Hypothalamus (tissue), 51 donors: ENCODE results near the gene CEP57L1.
"Not testable (repeated sequence)": the region's sequence is repeated elsewhere in the genome, so short reads cannot be mapped to it uniquely, and the experiment has no call there.

Experiments
- DNase-seq, 51 donors: peaks; one replicate each; lab custom pipeline; 2025; lab: John Stamatoyannopoulos, UW

Gene CEP57L1

DNA sequence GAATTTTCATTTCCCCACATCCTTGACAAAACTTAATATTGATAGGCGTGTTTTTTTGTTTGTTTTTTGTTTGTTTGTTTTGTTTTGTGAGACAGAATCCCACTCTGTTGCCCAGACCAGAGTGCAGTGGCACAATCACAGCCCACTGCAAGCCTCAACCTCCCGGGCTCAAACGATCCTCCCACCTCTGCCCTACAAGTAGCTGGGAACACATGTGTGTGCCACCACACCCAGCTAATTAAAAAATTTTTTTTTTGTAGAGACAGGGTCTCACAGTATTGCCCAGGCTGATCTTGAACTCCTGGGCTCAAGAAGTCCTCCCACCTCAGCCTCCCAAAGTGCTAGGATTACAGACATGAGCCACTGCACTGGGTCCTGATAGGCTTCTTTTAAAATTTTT lies 9.2 kb downstream of the CEP57L1 start:
- DNase-seq = no peak

DNA sequence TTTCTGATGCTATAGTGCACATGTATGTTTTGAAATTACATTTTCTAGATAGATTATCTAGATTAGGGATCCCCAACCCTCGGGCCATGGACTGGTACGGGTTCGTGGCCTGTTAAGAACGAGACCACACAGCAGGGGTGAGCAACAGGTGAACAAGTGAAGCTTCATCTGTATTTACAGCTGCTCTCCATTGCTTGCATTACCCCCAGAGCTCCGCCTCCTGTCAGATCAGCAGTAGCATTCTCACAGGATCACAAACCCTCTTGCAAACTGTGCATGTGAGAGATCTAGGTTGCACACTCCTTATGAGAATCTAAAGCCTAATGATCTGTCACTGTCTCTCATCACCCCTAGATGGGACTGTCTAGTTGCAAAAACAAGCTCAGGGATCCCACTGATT lies 10.4 kb downstream of the CEP57L1 start:
- no peak for DNase-seq

DNA sequence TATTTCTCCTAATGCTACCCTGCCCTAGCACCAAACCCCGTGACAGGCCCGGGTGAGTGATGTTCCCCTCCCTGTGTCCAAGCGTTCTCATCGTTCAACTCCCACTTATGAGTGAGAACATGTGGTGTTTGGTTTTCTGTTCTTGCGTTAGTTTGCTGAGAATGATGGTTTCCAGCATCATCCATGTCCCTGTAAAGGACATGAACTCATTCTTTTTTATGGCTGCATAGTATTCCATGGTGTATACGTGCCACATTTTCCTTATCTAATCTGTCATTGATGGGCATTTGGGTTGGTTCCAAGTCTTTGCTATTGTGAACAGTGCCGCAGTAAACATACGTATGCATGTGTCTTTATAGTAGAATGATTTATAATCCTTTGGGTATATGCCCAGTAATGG lies 14.4 kb downstream of the CEP57L1 start:
- DNase-seq = not testable (repeated sequence)

DNA sequence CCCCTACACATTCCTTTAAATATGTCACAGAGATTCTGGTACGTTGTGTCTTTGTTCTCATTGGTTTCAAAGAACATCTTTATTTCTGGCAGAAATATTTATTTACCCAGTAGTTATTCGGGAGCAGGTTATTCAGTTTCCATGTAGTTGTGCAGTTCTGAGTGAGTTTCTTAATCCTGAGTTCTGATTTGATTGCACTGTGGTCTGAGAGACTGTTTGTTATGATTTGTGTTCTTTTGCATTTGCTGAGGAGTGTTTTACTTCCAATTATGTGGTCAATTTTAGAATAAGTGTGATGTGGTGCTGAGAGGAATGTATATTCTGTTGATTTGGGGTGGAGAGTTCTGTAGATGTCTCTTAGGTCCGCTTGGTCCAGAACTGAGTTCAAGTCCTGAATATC lies 17.4 kb downstream of the CEP57L1 start:
- DNase-seq = not testable (repeated sequence)

DNA sequence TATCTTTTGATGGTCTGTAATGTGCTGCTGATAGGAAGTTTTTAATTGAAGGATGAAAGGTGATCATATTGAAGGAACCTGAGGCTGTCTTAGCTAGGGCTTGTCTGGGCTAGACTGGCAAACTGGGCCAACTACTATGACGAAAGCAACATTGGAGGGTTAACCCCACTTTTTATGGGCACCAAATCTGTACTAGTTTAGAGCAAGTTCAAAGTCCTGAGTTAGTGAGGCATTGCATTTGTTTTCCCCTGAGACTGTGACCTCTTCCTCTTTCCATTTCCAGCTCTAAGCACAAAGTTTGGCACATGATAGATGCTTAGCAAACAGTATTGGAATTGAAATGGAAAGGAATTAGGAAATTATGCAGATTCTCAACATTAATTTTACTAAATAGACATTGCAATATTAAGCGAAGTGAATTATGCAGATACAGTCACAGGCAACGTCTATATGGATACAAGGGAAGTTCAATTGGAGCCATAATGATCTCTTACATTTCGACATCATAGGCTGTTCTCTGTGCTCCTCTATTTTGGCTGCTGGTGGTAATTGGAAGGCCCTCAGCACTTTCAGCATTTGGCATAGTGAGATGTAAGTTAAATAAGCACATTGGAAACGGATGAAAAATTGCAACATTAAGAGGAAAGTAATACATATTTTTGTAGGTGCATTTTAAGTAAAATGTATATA lies 22.2 kb downstream of the CEP57L1 start:
- DNase-seq = peak in 1 of 51 donors; percentile 1

DNA sequence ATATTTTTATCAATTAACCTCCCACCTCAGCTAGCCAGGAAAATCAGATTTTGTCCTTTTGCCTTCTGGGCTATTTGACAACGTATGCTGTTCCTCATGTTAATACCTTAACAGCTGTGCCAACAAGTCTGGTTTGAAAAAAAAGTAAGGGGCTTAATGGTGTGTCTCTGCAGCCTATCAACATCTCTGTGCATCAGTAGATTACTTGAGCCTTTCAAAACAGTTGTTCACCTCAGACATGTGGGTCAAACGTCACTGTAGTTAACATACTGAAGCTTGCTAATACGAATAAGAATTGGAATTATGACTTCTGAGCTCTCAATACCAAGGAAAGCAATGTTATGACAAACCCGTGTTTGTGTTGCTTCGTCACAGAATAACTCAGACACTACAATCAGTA lies 23.0 kb downstream of the CEP57L1 start:
- peak in 1 of 51 donors; percentile 4 for DNase-seq

DNA sequence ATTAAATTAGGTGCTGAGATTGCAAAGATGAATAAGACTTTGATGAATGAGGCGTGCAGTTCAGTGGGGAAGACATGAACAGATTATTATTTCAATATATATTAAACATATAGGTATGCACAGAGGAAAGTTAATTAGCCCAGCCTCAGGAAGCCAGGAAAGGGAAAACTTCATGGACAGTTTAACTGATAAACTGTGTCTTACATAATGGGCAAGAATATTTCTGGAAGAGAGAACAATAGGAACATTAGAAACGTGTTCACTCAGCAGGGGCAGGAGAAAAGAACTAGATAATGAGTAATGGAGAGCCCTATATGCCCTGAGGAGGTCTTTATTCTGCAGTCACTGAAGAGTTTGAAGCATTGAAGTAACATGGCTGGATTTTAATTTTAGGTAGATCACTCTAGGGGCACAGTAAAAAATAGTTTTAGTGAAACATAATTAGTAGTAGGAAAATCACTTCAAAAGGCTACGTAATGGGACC lies 23.6 kb downstream of the CEP57L1 start:
- DNase-seq = no peak

DNA sequence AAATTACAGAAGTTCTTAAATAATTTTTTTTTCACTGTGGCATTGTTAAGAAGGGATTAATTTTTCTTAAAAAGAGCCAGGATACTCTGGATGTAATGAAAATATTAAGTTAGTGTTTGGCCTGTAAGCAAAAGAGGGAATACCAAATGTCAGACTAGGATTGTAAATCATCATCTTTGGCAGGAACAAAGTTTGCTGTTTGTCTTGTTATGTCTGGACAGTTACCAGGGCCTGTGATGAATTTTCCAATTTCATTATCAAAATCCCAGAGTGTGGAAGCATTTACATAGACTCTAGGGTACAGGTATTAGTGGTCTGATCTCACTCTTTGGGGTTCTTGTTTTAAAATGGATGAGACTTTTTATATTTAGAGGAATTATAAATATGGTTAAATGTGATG lies 26.1 kb downstream of the CEP57L1 start:
- no peak for DNase-seq

DNA sequence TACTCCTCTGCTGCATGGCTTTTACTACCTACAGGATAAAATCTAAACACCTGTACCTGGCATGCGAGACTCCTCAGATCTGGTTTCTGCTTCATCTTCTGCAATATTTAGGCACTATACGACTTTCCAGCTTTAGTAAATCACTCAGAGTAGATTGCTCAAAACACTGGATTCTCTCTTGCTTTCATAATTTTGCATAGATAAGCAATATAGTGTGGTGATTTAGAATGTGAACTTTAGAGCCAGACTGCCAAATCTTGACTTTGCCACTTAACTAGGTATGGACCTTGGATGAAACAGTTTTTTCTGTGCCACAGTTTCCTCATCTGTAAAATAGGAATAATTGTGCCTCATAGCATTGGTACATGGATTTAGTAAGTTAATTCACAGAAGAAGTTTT lies 28.9 kb downstream of the CEP57L1 start:
- DNase-seq = no peak

DNA sequence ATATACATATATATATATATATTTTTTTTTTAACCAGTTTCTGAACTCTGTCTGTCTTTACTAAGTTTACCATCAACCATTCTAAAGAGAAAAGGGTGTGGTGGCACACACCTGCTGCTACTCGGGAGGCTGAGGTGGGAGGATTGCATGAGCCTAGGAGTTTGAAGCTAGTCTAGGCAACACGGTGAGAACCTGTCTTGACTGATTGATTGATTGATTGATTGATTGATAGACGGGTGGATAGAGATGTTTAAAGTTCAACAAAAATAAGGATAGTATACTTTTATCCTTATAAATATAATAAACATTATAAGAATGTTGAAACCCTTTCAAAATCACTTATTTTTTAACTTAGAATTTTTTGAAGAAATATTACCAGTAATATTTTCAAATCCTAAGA lies 30.2 kb downstream of the CEP57L1 start:
- no peak for DNase-seq

DNA sequence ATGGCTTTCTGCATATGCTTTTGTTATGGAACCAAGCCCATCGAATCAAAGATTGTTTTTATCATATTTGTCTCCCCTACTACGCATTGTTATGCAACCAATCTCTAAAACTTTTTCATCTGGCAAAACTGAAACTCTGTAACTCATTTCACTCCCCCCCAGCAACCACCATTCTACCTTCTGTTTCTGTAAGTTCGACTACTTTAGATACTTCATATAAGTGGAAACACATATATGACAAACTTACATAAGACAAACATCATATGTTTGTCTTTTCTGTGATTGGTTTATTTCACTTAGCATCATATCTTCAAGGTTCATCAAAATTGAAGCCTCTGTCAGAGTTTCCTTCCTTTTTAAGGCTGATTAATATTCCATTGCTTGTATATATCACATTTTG lies 34.8 kb downstream of the CEP57L1 start:
- no peak for DNase-seq

DNA sequence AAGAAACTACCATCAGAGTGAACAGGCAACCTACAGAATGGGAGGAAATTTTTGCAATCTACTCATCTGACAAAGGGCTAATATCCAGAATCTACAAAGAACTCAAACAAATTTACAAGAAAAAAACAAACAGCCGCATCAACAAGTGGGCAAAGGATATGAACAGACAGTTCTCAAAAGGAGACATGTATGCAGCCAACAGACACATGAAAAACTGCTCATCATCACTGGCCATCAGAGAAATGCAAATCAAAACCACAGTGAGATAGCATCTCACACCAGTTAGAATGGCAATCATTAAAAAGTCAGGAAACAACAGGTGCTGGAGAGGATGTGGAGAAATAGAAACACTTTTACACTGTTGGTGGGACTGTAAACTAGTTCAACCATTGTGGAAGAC lies 40.3 kb downstream of the CEP57L1 start:
- not testable (repeated sequence) for DNase-seq

DNA sequence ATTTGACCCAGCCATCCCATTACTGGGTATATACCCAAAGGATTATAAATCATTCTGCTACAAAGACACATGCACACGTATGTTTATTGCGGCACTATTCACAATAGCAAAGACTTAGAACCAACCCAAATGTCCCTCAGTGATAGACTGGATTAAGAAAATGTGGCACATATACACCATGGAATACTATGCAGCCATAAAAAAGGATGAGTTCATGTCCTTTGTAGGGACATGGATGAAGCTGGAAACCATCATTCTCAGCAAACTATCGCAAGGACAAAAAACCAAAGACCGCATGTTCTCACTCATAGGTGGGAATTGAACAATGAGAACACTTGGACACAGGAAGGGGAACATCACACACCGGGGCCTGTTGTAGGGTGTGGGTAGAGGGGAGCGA lies 40.7 kb downstream of the CEP57L1 start:
- not testable (repeated sequence) for DNase-seq

DNA sequence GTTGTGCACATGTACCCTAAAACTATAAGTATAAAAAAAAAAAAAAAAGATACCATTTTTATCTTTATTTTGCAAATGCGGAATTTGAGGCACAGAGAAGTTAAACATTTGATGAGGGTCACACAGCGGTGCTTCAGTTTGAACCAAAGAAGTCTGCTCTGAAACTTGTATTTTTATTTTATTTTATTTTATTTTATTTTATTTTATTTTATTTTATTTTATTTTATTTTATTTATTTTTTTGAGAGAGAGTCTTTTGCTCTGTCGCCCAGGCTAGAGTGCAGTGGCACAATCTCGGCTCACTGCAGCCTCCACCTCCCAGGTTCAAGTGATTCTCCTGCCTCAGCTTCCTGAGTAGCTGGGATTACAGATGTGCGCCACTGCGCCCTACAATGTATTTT lies 41.2 kb downstream of the CEP57L1 start:
- not testable (repeated sequence) for DNase-seq

DNA sequence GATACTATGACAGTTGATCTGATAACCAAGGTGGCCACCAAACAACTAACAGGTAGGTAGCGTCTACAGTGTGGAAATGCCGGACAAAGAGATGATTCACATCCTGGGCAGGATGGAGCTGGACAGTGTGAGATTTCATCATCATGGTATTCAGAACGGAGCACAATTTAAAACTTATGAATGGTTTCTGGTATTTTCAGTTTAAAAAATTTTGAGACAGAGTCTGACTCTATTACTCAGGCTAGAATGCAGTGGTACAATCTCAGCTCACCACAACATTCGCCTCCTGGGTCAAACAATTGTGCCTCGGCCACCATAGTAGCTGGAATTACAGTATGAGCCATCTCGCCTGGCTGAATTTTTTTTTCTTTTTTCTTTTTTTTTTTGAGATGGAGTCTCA lies 43.8 kb downstream of the CEP57L1 start:
- DNase-seq = no peak

DNA sequence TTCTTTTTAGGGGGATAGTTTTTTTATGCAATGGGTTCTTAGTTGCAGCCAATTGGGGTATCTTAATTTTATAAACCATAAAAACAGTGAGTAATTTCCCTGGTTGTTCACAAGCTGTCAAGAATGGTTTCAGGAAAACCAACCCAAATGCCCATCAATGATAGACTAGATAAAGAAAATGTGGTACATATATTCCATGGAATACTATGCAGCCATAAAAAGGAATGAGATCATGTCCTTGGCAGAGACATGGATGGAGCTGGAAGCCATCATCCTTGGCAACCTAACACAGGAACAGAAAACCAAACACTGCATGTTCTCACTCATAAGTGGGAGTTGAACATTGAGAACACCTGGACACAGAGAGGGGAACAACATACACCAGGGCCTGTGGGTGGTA lies 46.8 kb downstream of the CEP57L1 start:
- DNase-seq = not testable (repeated sequence)

DNA sequence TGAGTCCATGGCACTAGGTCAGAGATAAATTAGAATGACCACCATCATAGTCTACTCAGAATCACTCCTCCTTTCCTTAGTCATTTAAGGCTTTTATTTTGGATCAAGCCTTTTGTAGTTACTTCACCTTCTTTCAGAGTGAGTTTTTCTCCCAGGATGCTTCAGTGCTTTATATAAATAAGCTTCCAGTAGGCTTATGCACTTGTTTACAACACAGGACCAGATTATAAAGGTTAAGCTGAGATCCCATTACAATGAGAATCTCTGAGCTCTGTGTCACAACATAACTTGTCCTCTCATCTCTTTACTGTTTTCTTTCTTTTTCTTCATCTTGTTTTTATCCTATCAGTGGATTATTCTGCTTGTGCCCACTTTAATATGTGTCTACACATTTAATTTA lies 47.9 kb downstream of the CEP57L1 start:
- no peak for DNase-seq

DNA sequence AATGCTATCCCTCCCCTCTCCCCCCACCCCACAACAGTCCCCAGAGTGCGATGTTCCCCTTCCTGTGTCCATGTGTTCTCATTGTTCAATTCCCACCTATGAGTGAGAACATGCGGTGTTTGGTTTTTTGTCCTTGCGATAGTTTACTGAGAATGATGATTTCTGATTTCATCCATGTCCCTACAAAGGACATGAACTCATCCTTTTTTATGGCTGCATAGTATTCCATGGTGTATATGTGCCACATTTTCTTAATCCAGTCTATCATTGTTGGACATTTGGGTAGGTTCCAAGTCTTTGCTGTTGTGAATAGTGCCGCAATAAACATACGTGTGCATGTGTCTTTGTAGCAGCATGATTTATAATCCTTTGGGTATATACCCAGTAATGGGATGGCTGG lies 52.9 kb downstream of the CEP57L1 start:
- DNase-seq = not testable (repeated sequence)

DNA sequence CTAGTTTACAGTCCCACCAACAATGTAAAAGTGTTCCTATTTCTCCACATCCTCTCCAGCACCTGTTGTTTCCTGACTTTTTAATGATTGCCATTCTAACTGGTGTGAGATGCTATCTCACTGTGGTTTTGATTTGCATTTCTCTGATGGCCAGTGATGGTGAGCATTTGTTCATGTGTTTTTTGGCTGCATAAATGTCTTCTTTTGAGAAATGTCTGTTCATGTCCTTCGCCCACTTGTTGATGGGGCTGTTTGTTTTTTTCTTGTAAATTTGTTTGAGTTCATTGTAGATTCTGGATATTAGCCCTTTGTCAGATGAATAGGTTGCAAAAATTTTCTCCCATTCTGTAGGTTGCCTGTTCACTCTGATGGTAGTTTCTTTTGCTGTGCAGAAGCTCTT lies 53.4 kb downstream of the CEP57L1 start:
- not testable (repeated sequence) for DNase-seq

DNA sequence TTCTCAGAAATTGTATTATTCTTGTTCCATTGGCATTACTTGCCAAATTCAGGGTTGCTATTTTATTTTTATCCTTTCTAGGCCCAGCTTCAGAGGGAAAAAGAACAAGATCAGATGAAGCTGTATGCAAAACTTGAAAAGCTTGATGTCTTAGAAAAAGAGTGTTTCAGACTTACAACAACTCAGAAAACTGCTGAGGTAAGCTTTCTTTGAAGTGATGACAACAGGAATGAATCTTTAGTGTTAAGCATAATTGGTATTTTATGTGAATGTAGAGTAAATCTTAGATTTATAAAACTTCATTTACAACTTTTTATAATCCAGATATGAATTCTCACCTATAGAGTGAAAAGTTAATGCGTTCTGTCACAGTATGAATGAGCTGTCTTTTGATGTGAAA lies 58.4 kb downstream of the CEP57L1 start:
- DNase-seq = no peak

DNA sequence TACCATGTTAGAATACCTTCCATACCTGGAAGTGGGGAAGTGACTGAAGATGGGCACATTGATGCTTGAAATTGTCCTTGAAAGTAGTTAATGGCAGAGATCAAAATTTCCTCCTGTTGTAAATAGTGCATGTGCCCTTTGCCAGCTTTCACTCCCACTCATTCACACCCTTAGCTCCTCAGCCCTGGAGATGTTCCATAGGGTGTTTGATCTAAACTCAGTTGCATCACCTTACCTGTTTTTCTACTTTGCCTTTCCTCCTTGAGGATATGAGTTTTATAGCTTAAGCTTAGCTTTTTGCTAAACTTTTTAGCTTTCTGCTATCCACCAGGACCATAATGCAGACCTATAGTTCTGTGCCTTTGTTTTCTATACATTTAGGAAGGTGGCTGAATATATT lies 69.0 kb downstream of the CEP57L1 start:
- no peak for DNase-seq

DNA sequence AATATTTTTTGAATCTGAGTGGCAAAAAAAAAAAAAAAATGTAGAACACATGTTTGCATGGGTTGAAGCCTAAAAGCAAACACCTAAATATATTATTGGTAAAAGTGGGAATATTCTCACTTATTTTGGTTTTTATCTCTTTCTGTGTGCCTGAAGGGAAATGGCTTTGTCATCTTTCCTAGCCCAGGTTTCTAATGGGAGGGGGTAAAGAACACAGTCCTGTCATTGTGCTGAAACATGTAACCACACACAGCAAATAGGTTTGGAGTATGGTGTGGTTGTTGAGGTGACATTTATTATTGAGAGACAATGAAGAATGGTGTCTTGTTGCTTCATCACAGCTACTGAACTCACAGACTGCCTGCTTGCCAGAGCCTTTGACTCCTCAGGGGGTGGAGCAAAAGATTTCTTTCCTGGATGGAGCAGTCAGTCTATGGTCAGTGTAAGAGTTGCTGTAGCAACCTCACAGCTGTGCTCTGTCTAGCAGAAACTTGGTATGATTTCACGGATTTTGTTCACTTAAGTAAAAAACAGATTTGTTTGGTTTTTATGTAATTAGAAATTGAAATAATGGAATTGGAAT lies 70.2 kb downstream of the CEP57L1 start:
- peak in 4 of 51 donors; percentile 1 to 13 (median 6) for DNase-seq

DNA sequence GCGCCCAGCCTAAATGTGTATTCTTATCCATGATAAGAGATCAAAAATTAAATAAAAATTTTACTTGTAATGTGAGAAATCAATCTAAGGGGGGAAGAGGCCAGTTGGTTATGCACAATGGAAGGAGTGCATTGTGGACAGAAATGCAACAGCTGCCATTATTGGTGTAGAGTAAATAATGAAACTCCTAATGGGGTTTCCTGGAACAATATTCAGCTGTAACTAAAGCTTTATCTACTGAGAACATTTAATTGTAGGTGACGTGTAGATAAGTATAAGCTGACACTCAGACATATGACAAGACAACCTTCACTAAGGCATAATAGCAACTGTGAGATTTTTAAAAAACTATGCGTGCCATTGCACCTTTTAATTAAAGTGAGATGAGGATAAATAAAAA lies 71.4 kb downstream of the CEP57L1 start:
- no peak for DNase-seq
